Naive B cell (primary cell): ENCODE data around the gene BAG2. TPM values are rescaled to one million over a fixed set of nuclear protein-coding genes. Genes with fewer than 3 reads are reported as not detected.
A peak's percentile ranks its signal among the peaks of the same experiment; 100 is the strongest.

Experiments
- ATAC-seq, 2 donors: fragments of 150-1000 bp; cut with Tn5 transposase; 2 replicates each; pipeline ENCODE4 v1.10.0; 2021; ENCODE audit warnings: low read depth in 2 of 2, mild to moderate bottlenecking in 2 of 2, moderate library complexity in 2 of 2
- DNase-seq: peaks from one replicate; pipeline ENCODE4 v3.0.0; 2022
- H3K27ac Mint-ChIP-seq, 6 donors: one replicate each; pipeline ENCODE4 v1.8.0; 2020 to 2022; ENCODE audit warnings: mild to moderate bottlenecking in 6 of 6, mixed read lengths in 6 of 6, moderate library complexity in 5 of 6, inconsistent platforms in 2 of 6
- H3K27me3 Mint-ChIP-seq, 3 donors: one replicate each; pipeline ENCODE4 v1.8.0; 2021 to 2022; ENCODE audit warnings: mixed read lengths in 3 of 3, mild to moderate bottlenecking in 1 of 3
- H3K36me3 Mint-ChIP-seq, 2 donors: one replicate each; pipeline ENCODE4 v1.8.0; 2020 to 2022; ENCODE audit warnings: mixed read lengths in 2 of 2, inconsistent platforms in 1 of 2, mild to moderate bottlenecking in 1 of 2
- H3K4me1 Mint-ChIP-seq, 3 donors: one replicate each; pipeline ENCODE4 v1.8.0; 2020 to 2022; ENCODE audit warnings: mixed read lengths in 3 of 3, inconsistent platforms in 1 of 3, mild to moderate bottlenecking in 1 of 3, moderate library complexity in 1 of 3
- H3K4me3 Mint-ChIP-seq, 8 donors: one replicate each; pipeline ENCODE4 v1.8.0; 2020 to 2022; ENCODE audit warnings: mild to moderate bottlenecking in 8 of 8, mixed read lengths in 8 of 8, moderate library complexity in 8 of 8, inconsistent platforms in 2 of 8
- H3K9me3 Mint-ChIP-seq, 7 donors: one replicate each; pipeline ENCODE4 v1.8.0; 2020 to 2022; ENCODE audit warnings: mixed read lengths in 7 of 7, mild to moderate bottlenecking in 5 of 7, inconsistent platforms in 2 of 7, moderate library complexity in 1 of 7
- polyA plus RNA-seq, 6 donors: library from polyadenylated mRNA; unstranded; fragments of 300-500 nt; fragmentation: Illumina TruSeq; gene quantifications; one replicate each; pipeline ENCODE4 v1.2.3, GENCODE V29; 2021; ENCODE audit warnings: low read depth in 6 of 6

Gene BAG2
- polyA plus RNA-seq, 6 donors from 2014 or later = 1.9 to 4.4 (median 2.4) TPM

GRCh38 chr6:57183336-57183735 lies 11.2 kb downstream of the BAG2 start:
- DNase-seq (no peak), ATAC-seq (no peak)
- no peaks in the 10 kb centered on the region for H3K27me3 Mint-ChIP-seq
- H3K36me3 Mint-ChIP-seq = peaks cover 8 to 25% of the 10 kb centered on the region in 2 donors
- H3K4me3 Mint-ChIP-seq = no peak overlapping the region
- no peaks in the 10 kb centered on the region for H3K9me3 Mint-ChIP-seq
- H3K27ac Mint-ChIP-seq = no peak overlapping the region
- H3K4me1 Mint-ChIP-seq = no peaks in the 10 kb centered on the region

- H3K4me1 Mint-ChIP-seq = no peaks in the 10 kb centered on the region
- peaks cover 0 to 7% of the 10 kb centered on the region in 2 donors for H3K36me3 Mint-ChIP-seq
- H3K27me3 Mint-ChIP-seq = no peaks in the 10 kb centered on the region
- no peak overlapping the region for H3K4me3 Mint-ChIP-seq
- ATAC-seq (no peak), DNase-seq (no peak)
- H3K9me3 Mint-ChIP-seq = no peaks in the 10 kb centered on the region
- no peak overlapping the region for H3K27ac Mint-ChIP-seq
These were observed 18.0 kb downstream of the BAG2 start for GRCh38 chr6:57190140-57190539.

GRCh38 chr6:57193177-57193576 lies 21.1 kb downstream of the BAG2 start:
- Mint-ChIP-seq H3K27ac (peak overlapping the region in 1 of 6 donors; percentile 86), H3K4me3 (no peak overlapping the region), H3K9me3 (no peaks in the 10 kb centered on the region), H3K36me3 (no peaks in the 10 kb centered on the region), H3K4me1 (no peaks in the 10 kb centered on the region), H3K27me3 (no peaks in the 10 kb centered on the region)
- ATAC-seq (no peak), DNase-seq (no peak)

- H3K4me3 Mint-ChIP-seq = no peak overlapping the region
- ATAC-seq = no peak
These were observed 23.3 kb downstream of the BAG2 start for GRCh38 chr6:57195457-57195856.

DNA sequence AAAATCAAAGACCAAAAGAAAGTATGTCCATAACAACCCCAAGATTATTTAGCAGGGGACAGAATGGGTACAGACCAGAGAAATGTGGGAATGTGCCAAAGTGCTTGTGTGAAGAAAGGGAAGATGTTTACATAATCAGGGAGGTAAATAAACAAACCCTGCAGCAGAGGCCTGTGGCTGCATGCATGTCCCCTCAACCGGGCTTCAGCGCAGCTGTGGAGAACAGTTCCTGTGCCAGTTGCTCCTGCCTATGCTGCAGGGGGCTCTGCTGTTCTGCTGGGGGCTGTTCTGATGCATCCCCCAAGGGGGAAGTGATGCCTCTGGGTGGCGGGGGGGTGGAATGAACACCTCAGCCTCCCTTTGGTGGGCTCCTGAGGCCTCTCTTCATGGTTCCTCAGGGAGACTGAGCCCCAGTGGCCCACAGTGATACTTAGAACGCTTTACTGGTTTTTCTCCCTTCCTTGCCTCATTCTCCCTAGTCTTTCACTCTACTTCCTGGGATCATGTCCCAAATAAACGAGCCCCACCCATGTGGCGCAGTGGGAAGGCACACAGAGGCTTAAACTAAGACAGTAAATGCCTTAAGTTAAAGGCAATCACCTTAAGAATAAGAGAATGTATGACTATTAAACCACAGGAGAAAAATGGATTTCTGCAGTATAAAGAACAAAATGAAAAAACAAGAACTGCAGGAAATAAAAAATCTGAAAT lies 27.0 kb downstream of the BAG2 start:
- Mint-ChIP-seq H3K4me1 (no peaks in the 10 kb centered on the region), H3K9me3 (no peaks in the 10 kb centered on the region), H3K4me3 (no peak overlapping the region), H3K27me3 (no peaks in the 10 kb centered on the region), H3K36me3 (no peaks in the 10 kb centered on the region), H3K27ac (no peak overlapping the region)
- no peak for ATAC-seq
- no peak for DNase-seq

More at GRCh38 chr6:57195457-57195856, 23.3 kb downstream of the BAG2 start:
- no peaks in the 10 kb centered on the region for H3K36me3 Mint-ChIP-seq
- H3K27me3 Mint-ChIP-seq = no peaks in the 10 kb centered on the region
- H3K9me3 Mint-ChIP-seq = no peaks in the 10 kb centered on the region
- DNase-seq = no peak
- no peaks in the 10 kb centered on the region for H3K4me1 Mint-ChIP-seq
- no peak overlapping the region for H3K27ac Mint-ChIP-seq

DNA sequence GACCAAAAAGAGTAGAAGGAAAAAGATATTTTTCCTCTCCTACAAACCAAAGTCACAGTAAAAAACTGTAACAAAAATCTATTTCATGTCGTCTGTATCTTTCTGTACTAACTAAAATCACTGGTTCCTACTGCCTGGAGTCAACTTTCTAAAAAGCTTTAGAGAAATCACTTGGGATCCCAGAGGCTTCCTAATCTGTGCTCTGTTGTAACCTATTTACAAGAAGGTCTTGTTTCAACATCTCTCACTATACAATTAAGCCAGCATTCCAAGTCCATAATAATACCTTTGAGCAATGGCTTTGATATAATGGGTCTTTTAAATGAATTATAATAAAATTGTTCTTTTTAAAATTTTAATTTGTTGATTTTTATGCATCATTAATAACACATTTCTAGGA lies 29.6 kb downstream of the BAG2 start:
- Mint-ChIP-seq H3K36me3 (no peaks in the 10 kb centered on the region), H3K9me3 (no peaks in the 10 kb centered on the region), H3K4me1 (no peaks in the 10 kb centered on the region), H3K27me3 (no peaks in the 10 kb centered on the region), H3K27ac (no peak overlapping the region), H3K4me3 (no peak overlapping the region)
- no peak for DNase-seq
- no peak for ATAC-seq

- no peak for DNase-seq
- Mint-ChIP-seq H3K4me3 (no peak overlapping the region), H3K9me3 (no peaks in the 10 kb centered on the region), H3K27ac (no peak overlapping the region), H3K27me3 (no peaks in the 10 kb centered on the region), H3K4me1 (no peaks in the 10 kb centered on the region), H3K36me3 (no peaks in the 10 kb centered on the region)
- ATAC-seq = no peak
These were observed 33.6 kb downstream of the BAG2 start for GRCh38 chr6:57205550-57206328.

DNA sequence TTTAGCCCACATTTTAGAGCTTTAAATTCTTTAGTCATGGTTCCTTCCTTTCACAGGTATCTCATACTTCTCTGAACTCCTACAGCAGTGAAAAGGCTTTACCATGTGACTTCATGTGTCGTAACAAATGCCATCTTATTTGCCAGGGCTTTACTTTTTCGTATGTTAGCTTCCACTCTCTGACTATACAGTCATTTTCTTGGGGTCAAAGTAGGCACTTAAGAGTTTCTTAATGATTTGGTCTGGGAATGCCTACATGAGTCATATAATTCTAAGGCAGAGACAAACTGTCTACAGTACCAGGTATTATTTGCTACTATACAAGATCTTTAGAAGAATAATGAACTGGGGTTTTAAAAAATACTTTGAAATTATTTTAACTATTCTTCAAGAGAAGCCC lies 35.0 kb downstream of the BAG2 start:
- Mint-ChIP-seq H3K36me3 (no peaks in the 10 kb centered on the region), H3K27ac (no peak overlapping the region), H3K4me3 (no peak overlapping the region), H3K9me3 (no peaks in the 10 kb centered on the region), H3K4me1 (no peaks in the 10 kb centered on the region), H3K27me3 (no peaks in the 10 kb centered on the region)
- ATAC-seq (no peak), DNase-seq (no peak)

GRCh38 chr6:57207872-57208271 lies 35.7 kb downstream of the BAG2 start:
- Mint-ChIP-seq H3K4me3 (no peak overlapping the region), H3K9me3 (no peaks in the 10 kb centered on the region)

DNA sequence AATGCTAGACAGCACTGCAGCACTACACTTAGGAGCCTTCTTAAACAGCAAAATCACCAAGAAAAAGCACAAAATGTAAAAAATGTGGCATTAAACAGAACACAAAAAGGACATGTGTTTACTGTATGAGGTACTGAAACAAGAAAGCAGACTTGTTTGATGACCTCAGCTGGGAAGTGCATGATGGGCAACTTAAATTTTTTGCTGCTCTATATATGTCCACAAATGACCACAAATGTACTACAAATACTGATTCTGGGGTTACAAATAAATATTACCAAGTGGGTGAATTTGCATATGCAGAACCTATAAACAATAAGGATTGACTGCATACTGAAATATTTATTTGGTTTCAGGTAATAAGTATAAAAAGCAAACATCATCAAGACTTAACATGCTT lies 36.9 kb downstream of the BAG2 start:
- DNase-seq (no peak), ATAC-seq (no peak)
- H3K27ac Mint-ChIP-seq = no peak overlapping the region
- H3K4me1 Mint-ChIP-seq = no peaks in the 10 kb centered on the region
- no peak overlapping the region for H3K4me3 Mint-ChIP-seq
- no peaks in the 10 kb centered on the region for H3K9me3 Mint-ChIP-seq
- no peaks in the 10 kb centered on the region for H3K27me3 Mint-ChIP-seq
- no peaks in the 10 kb centered on the region for H3K36me3 Mint-ChIP-seq

More at GRCh38 chr6:57207872-57208271, 35.7 kb downstream of the BAG2 start:
- Mint-ChIP-seq H3K4me1 (no peaks in the 10 kb centered on the region), H3K27ac (no peak overlapping the region), H3K36me3 (no peaks in the 10 kb centered on the region), H3K27me3 (no peaks in the 10 kb centered on the region)
- no peak for ATAC-seq
- no peak for DNase-seq

DNA sequence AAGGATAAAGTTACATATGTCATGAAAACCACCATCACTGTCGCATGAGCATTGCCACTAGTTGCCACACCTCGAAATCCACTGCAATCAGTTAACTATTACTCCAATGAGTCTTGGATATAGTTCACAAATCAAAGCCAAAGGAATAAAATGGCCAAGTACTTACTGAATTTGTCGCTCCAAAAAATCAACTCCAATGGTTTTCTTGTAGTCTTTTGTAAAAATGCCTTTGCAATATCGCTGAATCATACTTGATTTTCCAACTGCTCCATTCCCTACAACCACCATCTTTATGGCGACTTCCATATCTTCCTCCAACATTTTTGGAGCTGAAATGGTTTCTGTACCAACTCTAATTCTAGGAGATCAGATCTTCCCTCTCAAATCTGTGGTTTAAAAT lies 37.9 kb downstream of the BAG2 start:
- peaks cover 6 to 8% of the 10 kb centered on the region in 2 donors for H3K36me3 Mint-ChIP-seq
- H3K27me3 Mint-ChIP-seq = peaks cover 0 to 2% (median 0%) of the 10 kb centered on the region in 3 donors
- no peak overlapping the region for H3K27ac Mint-ChIP-seq
- H3K9me3 Mint-ChIP-seq = peaks cover 0 to 6% (median 2%) of the 10 kb centered on the region in 7 donors
- DNase-seq = no peak
- no peak for ATAC-seq
- H3K4me1 Mint-ChIP-seq = peaks cover 0 to 6% (median 0%) of the 10 kb centered on the region in 3 donors
- H3K4me3 Mint-ChIP-seq = no peak overlapping the region

GRCh38 chr6:57215260-57215659 lies 43.1 kb downstream of the BAG2 start:
- no peak overlapping the region for H3K4me3 Mint-ChIP-seq
- H3K27ac Mint-ChIP-seq = no peak overlapping the region
- peaks cover 7 to 11% of the 10 kb centered on the region in 2 donors for H3K36me3 Mint-ChIP-seq
- DNase-seq (no peak), ATAC-seq (no peak)
- H3K9me3 Mint-ChIP-seq = peaks cover 0 to 15% (median 4%) of the 10 kb centered on the region in 7 donors
- peaks cover 0 to 7% (median 4%) of the 10 kb centered on the region in 3 donors for H3K27me3 Mint-ChIP-seq
- H3K4me1 Mint-ChIP-seq = peaks cover 0 to 6% (median 4%) of the 10 kb centered on the region in 3 donors

DNA sequence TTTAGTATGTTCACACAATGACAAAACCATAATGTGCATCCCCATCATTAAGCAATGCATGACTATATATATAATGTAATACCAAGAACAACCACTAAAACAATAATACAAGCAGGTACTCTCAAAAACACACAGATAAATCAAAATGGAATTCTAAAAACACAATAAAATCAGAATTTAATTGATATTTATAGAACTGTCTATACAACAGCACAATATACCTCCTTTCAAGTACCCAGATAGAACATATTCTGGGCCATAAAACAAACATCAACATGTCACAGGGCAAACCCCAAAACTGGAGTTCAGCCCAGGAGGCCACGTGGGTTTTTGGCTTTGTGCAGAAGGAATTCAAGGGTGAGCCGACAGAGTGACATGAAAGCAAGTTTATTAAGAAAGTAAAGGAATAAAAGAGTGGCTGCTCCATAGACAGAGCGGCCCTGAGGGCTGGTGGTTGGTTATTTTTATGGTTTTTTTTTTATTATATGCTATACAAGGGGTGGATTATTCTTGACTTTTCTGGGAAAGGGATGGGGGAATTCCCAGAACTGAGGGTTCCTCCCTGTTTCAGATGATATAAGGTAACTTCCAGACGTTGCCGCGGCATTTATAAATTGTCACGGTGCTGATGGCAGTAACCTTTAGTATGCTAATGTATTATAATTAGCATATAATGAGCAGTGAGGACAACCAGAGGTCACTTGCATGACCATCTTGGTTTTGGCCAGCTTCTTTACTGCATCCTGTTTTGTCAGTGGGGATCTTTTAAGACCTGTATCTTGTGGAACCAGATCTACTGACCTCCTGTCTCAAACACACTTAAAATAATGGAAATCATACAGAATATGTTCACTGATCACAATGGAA lies 44.3 kb downstream of the BAG2 start:
- no peak for ATAC-seq
- no peak for DNase-seq
- Mint-ChIP-seq H3K27me3 (peaks cover 0 to 9% (median 4%) of the 10 kb centered on the region in 3 donors), H3K9me3 (peaks cover 0 to 15% (median 4%) of the 10 kb centered on the region in 7 donors), H3K4me1 (peaks cover 3 to 11% (median 11%) of the 10 kb centered on the region in 3 donors), H3K36me3 (peaks cover 7 to 11% of the 10 kb centered on the region in 2 donors), H3K27ac (no peak overlapping the region), H3K4me3 (peak overlapping the region in 1 of 8 donors; percentile 34)
